ENCODE results near the gene GMPR2. TPM values are rescaled to one million over a fixed set of nuclear protein-coding genes. Genes with fewer than 3 reads are reported as not detected.

GMPR2 gene
- total and polyA plus RNA-seq, 2 experiments from 2014 or later, result 60.6 to 70.6 TPM

GRCh38 chr14:24286996-24287395 lies 54.3 kb downstream of the GMPR2 start:
- Mint-ChIP-seq H3K36me3 (ENCODE audit: low read depth) (no peaks in the 10 kb centered on the region; the same call in 1 of the 3 replicates), H3K4me3 (no peak overlapping the region), H3K27me3 (ENCODE audit: insufficient read depth, low read depth, poor library complexity) (peaks cover 9% of the 10 kb centered on the region), H3K27ac (no peak overlapping the region), H3K9me3 (no peaks in the 10 kb centered on the region), H3K4me1 (no peaks in the 10 kb centered on the region)
- ATAC-seq (no peak), DNase-seq (ENCODE audit: low spot score) (no peak)
- H3K4me2 ChIP-seq, result no peak overlapping the region
- H4K20me1 ChIP-seq (replicated peaks; ENCODE audit: insufficient read depth), result no peaks in the 10 kb centered on the region; the same call in 1 of the 2 replicates
- TF ChIP-seq CTCF (conservative IDR thresholded peaks at IDR 0.05; ENCODE audit: low read depth in 2 of 2) (no peak), ZNF114 (CRISPR knock-in tag; IDR thresholded peaks at IDR 0.05) (no peak)
- H2AFZ ChIP-seq, result no peak overlapping the region
- no peak overlapping the region for H3K27ac ChIP-seq (ENCODE audit: low read depth)
- no peaks in the 10 kb centered on the region for H3K36me3 ChIP-seq (ENCODE audit: insufficient read depth)
- H3K4me1 ChIP-seq (ENCODE audit: insufficient read depth), result no peaks in the 10 kb centered on the region
- no peaks in the 10 kb centered on the region for H3K79me2 ChIP-seq (replicated peaks; ENCODE audit: insufficient read depth)
- H3K27me3 ChIP-seq (ENCODE audit: insufficient read depth), result no peaks in the 10 kb centered on the region
- H3F3A ChIP-seq (replicated peaks; ENCODE audit: low read depth), result no peaks in the 10 kb centered on the region
- H3K9me2 ChIP-seq (ENCODE audit: insufficient read depth), result no peaks in the 10 kb centered on the region
- H3K4me3 ChIP-seq, result no peak overlapping the region

Small RNA genes within 50 kb of the gene (small RNA-seq; reads per million reads assigned to genes)
- not detected for gene AL136295.4 (ENCODE audit: low replicate concordance)
- not detected for gene CHMP4A (ENCODE audit: low replicate concordance)
- not detected for gene MDP1 (ENCODE audit: low replicate concordance)

Other genes starting within 250 kb of the GMPR2 start
Only the 30 nearest of the 34 such genes appear.
- gene CARMIL3, start 180.9 kb upstream of the GMPR2 start, total RNA-seq (2014; rRNA removed; shearing (Covaris generic)), result 9.7 and 11.8 TPM in 2 replicates
- gene CARMIL3, start 180.9 kb upstream of the GMPR2 start, polyA plus RNA-seq (2016; fragmentation: Nextera tagmentation; extraction: Ambion mirVana), result 3.7 and 3.8 TPM in 2 replicates
- not detected in 2 replicates for gene CPNE6, start 161.4 kb upstream of the GMPR2 start, total RNA-seq (2014; rRNA removed; shearing (Covaris generic))
- gene CPNE6, start 161.4 kb upstream of the GMPR2 start, polyA plus RNA-seq (2016; fragmentation: Nextera tagmentation; extraction: Ambion mirVana), result 0.16 TPM in 1 of 2 replicates, not detected in the other
- gene PCK2, start 138.6 kb upstream of the GMPR2 start, total RNA-seq (2014; rRNA removed; shearing (Covaris generic)), result 103 and 112 TPM in 2 replicates
- gene PCK2, start 138.6 kb upstream of the GMPR2 start, polyA plus RNA-seq (2016; fragmentation: Nextera tagmentation; extraction: Ambion mirVana), result 53.5 and 57.9 TPM in 2 replicates
- gene DCAF11, start 118.2 kb upstream of the GMPR2 start, total RNA-seq (2014; rRNA removed; shearing (Covaris generic)), result 78.7 and 93.2 TPM in 2 replicates
- gene DCAF11, start 118.2 kb upstream of the GMPR2 start, polyA plus RNA-seq (2016; fragmentation: Nextera tagmentation; extraction: Ambion mirVana), result 18.6 and 19.0 TPM in 2 replicates
- gene NRL, start 118.0 kb upstream of the GMPR2 start, total RNA-seq (2014; rRNA removed; shearing (Covaris generic)), result 2.2 and 5.2 TPM in 2 replicates
- 1.4 and 1.8 TPM in 2 replicates for gene NRL, start 118.0 kb upstream of the GMPR2 start, polyA plus RNA-seq (2016; fragmentation: Nextera tagmentation; extraction: Ambion mirVana)
- gene FITM1, start 102.3 kb upstream of the GMPR2 start, total RNA-seq (2014; rRNA removed; shearing (Covaris generic)), result not detected in 2 replicates
- gene FITM1, start 102.3 kb upstream of the GMPR2 start, polyA plus RNA-seq (2016; fragmentation: Nextera tagmentation; extraction: Ambion mirVana), result 0.53 and 0.57 TPM in 2 replicates
- gene PSME1, start 96.7 kb upstream of the GMPR2 start, total RNA-seq (2014; rRNA removed; shearing (Covaris generic)), result 53.9 and 61.1 TPM in 2 replicates
- gene PSME1, start 96.7 kb upstream of the GMPR2 start, polyA plus RNA-seq (2016; fragmentation: Nextera tagmentation; extraction: Ambion mirVana), result 215 and 220 TPM in 2 replicates
- 20.1 and 30.0 TPM in 2 replicates for gene EMC9, start 91.3 kb upstream of the GMPR2 start, total RNA-seq (2014; rRNA removed; shearing (Covaris generic))
- gene EMC9, start 91.3 kb upstream of the GMPR2 start, polyA plus RNA-seq (2016; fragmentation: Nextera tagmentation; extraction: Ambion mirVana), result 64.2 and 64.9 TPM in 2 replicates
- 54.0 and 59.9 TPM in 2 replicates for gene PSME2, start 86.3 kb upstream of the GMPR2 start, total RNA-seq (2014; rRNA removed; shearing (Covaris generic))
- gene PSME2, start 86.3 kb upstream of the GMPR2 start, polyA plus RNA-seq (2016; fragmentation: Nextera tagmentation; extraction: Ambion mirVana), result 246 and 259 TPM in 2 replicates
- 54.8 and 86.4 TPM in 2 replicates for gene RNF31, start 85.4 kb upstream of the GMPR2 start, total RNA-seq (2014; rRNA removed; shearing (Covaris generic))
- 84.1 and 87.4 TPM in 2 replicates for gene RNF31, start 85.4 kb upstream of the GMPR2 start, polyA plus RNA-seq (2016; fragmentation: Nextera tagmentation; extraction: Ambion mirVana)
- gene IRF9, start 71.7 kb upstream of the GMPR2 start, total RNA-seq (2014; rRNA removed; shearing (Covaris generic)), result 8.2 and 9.2 TPM in 2 replicates
- gene IRF9, start 71.7 kb upstream of the GMPR2 start, polyA plus RNA-seq (2016; fragmentation: Nextera tagmentation; extraction: Ambion mirVana), result 8.4 and 11.1 TPM in 2 replicates
- gene REC8, start 60.8 kb upstream of the GMPR2 start, total RNA-seq (2014; rRNA removed; shearing (Covaris generic)), result 23.6 and 25.7 TPM in 2 replicates
- 36.8 and 38.8 TPM in 2 replicates for gene REC8, start 60.8 kb upstream of the GMPR2 start, polyA plus RNA-seq (2016; fragmentation: Nextera tagmentation; extraction: Ambion mirVana)
- 84.2 and 105 TPM in 2 replicates for gene IPO4, start 44.1 kb upstream of the GMPR2 start, total RNA-seq (2014; rRNA removed; shearing (Covaris generic))
- 34.2 and 34.3 TPM in 2 replicates for gene IPO4, start 44.1 kb upstream of the GMPR2 start, polyA plus RNA-seq (2016; fragmentation: Nextera tagmentation; extraction: Ambion mirVana)
- 25.6 and 27.5 TPM in 2 replicates for gene TM9SF1, start 37.5 kb upstream of the GMPR2 start, total RNA-seq (2014; rRNA removed; shearing (Covaris generic))
- 10.7 and 12.6 TPM in 2 replicates for gene TM9SF1, start 37.5 kb upstream of the GMPR2 start, polyA plus RNA-seq (2016; fragmentation: Nextera tagmentation; extraction: Ambion mirVana)
- 0.66 and 1.0 TPM in 2 replicates for gene TSSK4, start 27.2 kb upstream of the GMPR2 start, total RNA-seq (2014; rRNA removed; shearing (Covaris generic))
- gene TSSK4, start 27.2 kb upstream of the GMPR2 start, polyA plus RNA-seq (2016; fragmentation: Nextera tagmentation; extraction: Ambion mirVana), result 0.70 and 0.84 TPM in 2 replicates
- gene CHMP4A, start 19.4 kb upstream of the GMPR2 start, total RNA-seq (2014; rRNA removed; shearing (Covaris generic)), result 10.6 and 19.3 TPM in 2 replicates
- gene CHMP4A, start 19.4 kb upstream of the GMPR2 start, polyA plus RNA-seq (2016; fragmentation: Nextera tagmentation; extraction: Ambion mirVana), result 30.1 and 36.9 TPM in 2 replicates
- gene MDP1, start 16.9 kb upstream of the GMPR2 start, total RNA-seq (2014; rRNA removed; shearing (Covaris generic)), result 9.6 and 9.8 TPM in 2 replicates
- gene MDP1, start 16.9 kb upstream of the GMPR2 start, polyA plus RNA-seq (2016; fragmentation: Nextera tagmentation; extraction: Ambion mirVana), result 24.7 and 31.1 TPM in 2 replicates
- 130 and 172 TPM in 2 replicates for gene NEDD8, start 562 bp upstream of the GMPR2 start, total RNA-seq (2014; rRNA removed; shearing (Covaris generic))
- gene NEDD8, start 562 bp upstream of the GMPR2 start, polyA plus RNA-seq (2016; fragmentation: Nextera tagmentation; extraction: Ambion mirVana), result 401 and 418 TPM in 2 replicates
- gene TINF2, start 9.7 kb downstream of the GMPR2 start, total RNA-seq (2014; rRNA removed; shearing (Covaris generic)), result 24.6 and 36.0 TPM in 2 replicates
- 22.0 and 24.1 TPM in 2 replicates for gene TINF2, start 9.7 kb downstream of the GMPR2 start, polyA plus RNA-seq (2016; fragmentation: Nextera tagmentation; extraction: Ambion mirVana)
- 0.39 and 0.63 TPM in 2 replicates for gene TGM1, start 30.2 kb downstream of the GMPR2 start, total RNA-seq (2014; rRNA removed; shearing (Covaris generic))
- 0.31 and 0.42 TPM in 2 replicates for gene TGM1, start 30.2 kb downstream of the GMPR2 start, polyA plus RNA-seq (2016; fragmentation: Nextera tagmentation; extraction: Ambion mirVana)
- gene RABGGTA, start 38.7 kb downstream of the GMPR2 start, total RNA-seq (2014; rRNA removed; shearing (Covaris generic)), result 18.8 and 20.7 TPM in 2 replicates
- gene RABGGTA, start 38.7 kb downstream of the GMPR2 start, polyA plus RNA-seq (2016; fragmentation: Nextera tagmentation; extraction: Ambion mirVana), result 17.6 and 25.2 TPM in 2 replicates
- gene DHRS1, start 66.9 kb downstream of the GMPR2 start, total RNA-seq (2014; rRNA removed; shearing (Covaris generic)), result 15.4 and 22.7 TPM in 2 replicates
- gene DHRS1, start 66.9 kb downstream of the GMPR2 start, polyA plus RNA-seq (2016; fragmentation: Nextera tagmentation; extraction: Ambion mirVana), result 15.0 and 15.4 TPM in 2 replicates
- gene NOP9, start 66.9 kb downstream of the GMPR2 start, total RNA-seq (2014; rRNA removed; shearing (Covaris generic)), result 32.4 and 32.8 TPM in 2 replicates
- gene NOP9, start 66.9 kb downstream of the GMPR2 start, polyA plus RNA-seq (2016; fragmentation: Nextera tagmentation; extraction: Ambion mirVana), result 7.9 and 8.2 TPM in 2 replicates
- gene CIDEB, start 75.0 kb downstream of the GMPR2 start, total RNA-seq (2014; rRNA removed; shearing (Covaris generic)), result 4.6 and 8.9 TPM in 2 replicates
- gene CIDEB, start 75.0 kb downstream of the GMPR2 start, polyA plus RNA-seq (2016; fragmentation: Nextera tagmentation; extraction: Ambion mirVana), result 3.4 and 5.0 TPM in 2 replicates
- gene LTB4R2, start 77.2 kb downstream of the GMPR2 start, total RNA-seq (2014; rRNA removed; shearing (Covaris generic)), result 6.4 and 12.6 TPM in 2 replicates
- 0.40 and 0.47 TPM in 2 replicates for gene LTB4R2, start 77.2 kb downstream of the GMPR2 start, polyA plus RNA-seq (2016; fragmentation: Nextera tagmentation; extraction: Ambion mirVana)
- gene LTB4R, start 78.6 kb downstream of the GMPR2 start, total RNA-seq (2014; rRNA removed; shearing (Covaris generic)), result 4.7 and 7.9 TPM in 2 replicates
- gene LTB4R, start 78.6 kb downstream of the GMPR2 start, polyA plus RNA-seq (2016; fragmentation: Nextera tagmentation; extraction: Ambion mirVana), result 2.1 TPM in 2 replicates
- 0.10 and 1.5 TPM in 2 replicates for gene ADCY4, start 102.1 kb downstream of the GMPR2 start, total RNA-seq (2014; rRNA removed; shearing (Covaris generic))
- 0.40 and 0.68 TPM in 2 replicates for gene ADCY4, start 102.1 kb downstream of the GMPR2 start, polyA plus RNA-seq (2016; fragmentation: Nextera tagmentation; extraction: Ambion mirVana)
- 0.16 and 1.5 TPM in 2 replicates for gene RIPK3, start 107.1 kb downstream of the GMPR2 start, total RNA-seq (2014; rRNA removed; shearing (Covaris generic))
- 0.31 and 0.32 TPM in 2 replicates for gene RIPK3, start 107.1 kb downstream of the GMPR2 start, polyA plus RNA-seq (2016; fragmentation: Nextera tagmentation; extraction: Ambion mirVana)
- 20.7 and 26.6 TPM in 2 replicates for gene NFATC4, start 135.3 kb downstream of the GMPR2 start, total RNA-seq (2014; rRNA removed; shearing (Covaris generic))
- 16.7 and 20.9 TPM in 2 replicates for gene NFATC4, start 135.3 kb downstream of the GMPR2 start, polyA plus RNA-seq (2016; fragmentation: Nextera tagmentation; extraction: Ambion mirVana)
- 17.5 and 20.0 TPM in 2 replicates for gene NYNRIN, start 166.1 kb downstream of the GMPR2 start, total RNA-seq (2014; rRNA removed; shearing (Covaris generic))
- gene NYNRIN, start 166.1 kb downstream of the GMPR2 start, polyA plus RNA-seq (2016; fragmentation: Nextera tagmentation; extraction: Ambion mirVana), result 3.1 TPM in 2 replicates